H9 (cell line): ENCODE results near the gene SMTNL2. TPM values are rescaled to one million over a fixed set of nuclear protein-coding genes. Genes with fewer than 3 reads are reported as not detected.

Source experiments
- DNase-seq: peaks from one replicate; pipeline ENCODE4 v3.0.0-alpha.2; 2017
- H2AFZ ChIP-seq: one replicate; pipeline ENCODE4 v1.6.1; 2013; ENCODE audit warnings: mild to moderate bottlenecking, low read length, control low read depth, moderate library complexity
- H2AK5ac ChIP-seq: 2 replicates; pipeline ENCODE4 v1.6.1; 2013; ENCODE audit warnings: low read length, control low read depth, mixed read lengths; ENCODE audit not compliant: insufficient read length
- H2BK120ac ChIP-seq: one replicate; pipeline ENCODE4 v1.6.1; 2013; ENCODE audit warnings: low read depth, mild to moderate bottlenecking, low read length, control low read depth, inconsistent platforms; ENCODE audit not compliant: poor library complexity, severe bottlenecking
- H2BK12ac ChIP-seq: 2 replicates; pipeline ENCODE4 v1.6.1; 2013; ENCODE audit warnings: low read length, control low read depth, mixed read lengths, low read depth; ENCODE audit not compliant: insufficient read length
- H2BK15ac ChIP-seq: 2 replicates; pipeline ENCODE4 v1.6.1; 2013; ENCODE audit warnings: low read depth, low read length, control low read depth
- H2BK20ac ChIP-seq: one replicate; pipeline ENCODE4 v1.6.1; 2013; ENCODE audit warnings: low read depth, mild to moderate bottlenecking, low read length, control low read depth, inconsistent platforms; ENCODE audit not compliant: poor library complexity, severe bottlenecking
- H2BK5ac ChIP-seq: 2 replicates; pipeline ENCODE4 v1.6.1; 2013; ENCODE audit warnings: low read length, control low read depth, mixed read lengths; ENCODE audit not compliant: insufficient read length
- H3K14ac ChIP-seq: 2 replicates; pipeline ENCODE4 v1.6.1; 2013; ENCODE audit warnings: low read length, control low read depth; ENCODE audit not compliant: insufficient read depth
- H3K18ac ChIP-seq: 2 replicates; pipeline ENCODE4 v1.6.1; 2013; ENCODE audit warnings: low read depth, mild to moderate bottlenecking, mixed read lengths, low read length, control low read depth; ENCODE audit not compliant: insufficient read length
- H3K23ac ChIP-seq: 2 replicates; pipeline ENCODE4 v1.6.1; 2013; ENCODE audit warnings: low read length, control low read depth, mixed read lengths, low read depth; ENCODE audit not compliant: insufficient read length
- H3K23me2 ChIP-seq: 2 replicates; pipeline ENCODE4 v1.6.1; 2013; ENCODE audit warnings: low read depth, mild to moderate bottlenecking, mixed read lengths, low read length, control low read depth; ENCODE audit not compliant: insufficient read length, poor library complexity, severe bottlenecking
- H3K27ac ChIP-seq: 2 replicates; pipeline ENCODE4 v1.5.1; 2013; ENCODE audit warnings: low read length, control low read depth, mixed read lengths, low read depth; ENCODE audit not compliant: insufficient read length
- H3K27me3 ChIP-seq: 2 replicates; pipeline ENCODE4 v1.6.1; 2013; ENCODE audit warnings: low read length, control low read depth, inconsistent platforms; ENCODE audit not compliant: insufficient read depth
- H3K4ac ChIP-seq: 2 replicates; pipeline ENCODE4 v1.6.1; 2013; ENCODE audit warnings: low read depth, mild to moderate bottlenecking, control low read depth, inconsistent platforms, low read length, moderate library complexity
- H3K4me1 ChIP-seq: 2 replicates; pipeline ENCODE4 v1.6.1; 2013; ENCODE audit warnings: low read length, control low read depth, inconsistent platforms; ENCODE audit not compliant: insufficient read depth
- H3K4me2 ChIP-seq: 2 replicates; pipeline ENCODE4 v1.6.1; 2013; ENCODE audit warnings: low read length, control low read depth, mixed read lengths; ENCODE audit not compliant: insufficient read length, insufficient read depth
- H3K56ac ChIP-seq: 2 replicates; pipeline ENCODE4 v1.6.1; 2013; ENCODE audit warnings: low read depth, mild to moderate bottlenecking, mixed read lengths, low read length, control low read depth; ENCODE audit not compliant: insufficient read length
- H3K79me1 ChIP-seq: 2 replicates; pipeline ENCODE4 v1.6.1; 2013; ENCODE audit warnings: low read depth, mild to moderate bottlenecking, moderate library complexity, low read length, control low read depth, inconsistent platforms; ENCODE audit not compliant: insufficient read depth, poor library complexity, severe bottlenecking
- H3K79me2 ChIP-seq: 2 replicates; pipeline ENCODE4 v1.6.1; 2013; ENCODE audit warnings: low read length, control low read depth, inconsistent platforms; ENCODE audit not compliant: insufficient read depth
- H3K9ac ChIP-seq: 2 replicates; pipeline ENCODE4 v1.6.1; 2013; ENCODE audit warnings: low read length, control low read depth, mixed read lengths; ENCODE audit not compliant: insufficient read length; ENCODE audit errors: extremely low read depth
- H3K9me3 ChIP-seq: one replicate; pipeline ENCODE4 v1.6.1; 2013; ENCODE audit warnings: low read depth, low read length, inconsistent platforms; ENCODE audit not compliant: control insufficient read depth
- H3T11ph ChIP-seq: one replicate; pipeline ENCODE4 v1.6.1; 2013; ENCODE audit warnings: mild to moderate bottlenecking, low read length, control low read depth, inconsistent platforms
- H4K20me1 ChIP-seq: one replicate; pipeline ENCODE4 v1.6.1; 2013; ENCODE audit not compliant: control insufficient read depth, insufficient read length, insufficient read depth
- H4K5ac ChIP-seq: 2 replicates; pipeline ENCODE4 v1.6.1; 2013; ENCODE audit warnings: low read depth, mild to moderate bottlenecking, mixed read lengths, low read length, control low read depth; ENCODE audit not compliant: insufficient read length
- H4K8ac ChIP-seq: replicated peaks from 2 replicates; pipeline ENCODE4 v1.6.1; 2013; ENCODE audit warnings: low read length, control low read depth, mixed read lengths, low read depth; ENCODE audit not compliant: insufficient read length
- H4K91ac ChIP-seq: 2 replicates; pipeline ENCODE4 v1.6.1; 2013; ENCODE audit warnings: low read depth, mild to moderate bottlenecking, moderate library complexity, mixed read lengths, low read length, control low read depth; ENCODE audit not compliant: insufficient read length
- H3K27ac Mint-ChIP-seq, 3 experiments: 2 replicates in 2 of 3; 3 replicates in 1 of 3; pipeline ENCODE4 v1.8.0; 2020 to 2021; ENCODE audit warnings: mixed read lengths in 3 of 3, mild to moderate bottlenecking in 1 of 3, moderate library complexity in 1 of 3
- H3K27me3 Mint-ChIP-seq: 2 replicates; pipeline ENCODE4 v1.8.0; 2021; ENCODE audit warnings: low read depth, mild to moderate bottlenecking, moderate library complexity, mixed read lengths
- H3K36me3 Mint-ChIP-seq, 3 experiments: 2 replicates in 2 of 3; 3 replicates in 1 of 3; pipeline ENCODE4 v1.8.0; 2020 to 2021; ENCODE audit warnings: low read depth in 3 of 3, mixed read lengths in 3 of 3; ENCODE audit not compliant: insufficient read depth in 1 of 3
- H3K4me1 Mint-ChIP-seq, 2 experiments: 2 replicates each; pipeline ENCODE4 v1.8.0; 2020; ENCODE audit warnings: mixed read lengths in 2 of 2
- H3K4me3 Mint-ChIP-seq, 2 experiments: 2 replicates in 1 of 2; 3 replicates in 1 of 2; pipeline ENCODE4 v1.8.0; 2020 to 2021; ENCODE audit warnings: mild to moderate bottlenecking in 2 of 2, mixed read lengths in 2 of 2, moderate library complexity in 1 of 2
- H3K9me3 Mint-ChIP-seq, 2 experiments: 2 replicates in 1 of 2; 3 replicates in 1 of 2; pipeline ENCODE4 v1.8.0; 2020; ENCODE audit warnings: mild to moderate bottlenecking in 2 of 2, mixed read lengths in 2 of 2, moderate library complexity in 1 of 2
- WGBS: extraction: QIAGEN DNeasy Blood & Tissue Kit; methylation state at CpG from one replicate; pipeline ENCODE4 v1.1.7; 2013; ENCODE audit warnings: missing lambda C conversion rate, low lambda C conversion rate, mixed read lengths; ENCODE audit not compliant: insufficient read length; ENCODE audit errors: extremely low coverage; 5-methylcytosine and 5-hydroxymethylcytosine counted together
- total RNA-seq: library from RNA; stranded (reverse); gene quantifications from 2 replicates; pipeline ENCODE4 v1.2.1, GENCODE V29; 2021
- TF ChIP-seq, protein P1 (sequence below): fragments of 200-600 bp; sonication (generic); conservative IDR thresholded peaks from 3 replicates; pipeline ENCODE4 v1.8.0; 2021; ENCODE audit warnings: antibody characterized with exemption, mild to moderate bottlenecking

The SMTNL2 gene
- total RNA-seq, 1 experiment from 2014 or later: 0.77 TPM

DNA sequence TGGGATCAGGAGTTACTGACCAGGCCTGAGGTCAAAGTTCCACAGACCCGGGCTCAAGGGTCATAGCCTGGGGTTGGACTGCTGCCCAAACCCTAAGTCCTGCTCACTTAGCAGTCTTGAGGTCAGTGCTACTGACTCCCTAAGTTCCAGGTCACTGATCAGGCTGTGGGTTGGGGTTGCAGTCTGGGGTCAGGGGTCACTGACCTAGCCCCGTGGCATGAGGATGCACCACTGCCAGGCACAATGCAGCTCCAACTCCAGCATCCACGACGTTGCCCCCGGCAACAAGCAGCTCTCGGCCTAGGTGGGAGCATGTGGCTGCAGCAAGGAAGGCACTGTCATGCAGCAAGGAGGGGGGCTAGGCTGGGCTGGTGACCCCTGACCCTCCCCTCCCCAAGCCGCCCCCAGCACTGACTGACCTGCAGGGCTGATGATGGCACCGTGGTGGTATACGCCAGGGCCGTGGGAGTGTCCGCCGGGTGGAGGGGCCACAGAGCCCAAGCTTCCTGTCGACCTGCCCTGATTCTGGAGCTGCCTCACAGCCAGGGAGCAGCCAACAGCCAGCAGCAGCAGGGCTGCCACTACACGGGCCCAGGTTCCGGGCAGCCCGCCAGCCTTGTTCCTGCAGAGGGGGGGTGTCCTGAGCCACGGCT, 25.1 kb upstream of the SMTNL2 start:
- Histone ChIP-seq H2BK15ac (no peak overlapping the region), H4K8ac (no peak overlapping the region), H2AK5ac (no peak overlapping the region), H3K4me2 (no peak overlapping the region), H2AFZ (no peak overlapping the region), H4K91ac (no peak overlapping the region), H3K27ac (no peak overlapping the region), H2BK20ac (no peak overlapping the region), H3K23ac (no peak overlapping the region), H2BK5ac (no peak overlapping the region), H2BK120ac (no peak overlapping the region), H3K79me1 (no peaks in the 10 kb centered on the region), H3K18ac (no peak overlapping the region), H4K20me1 (no peaks in the 10 kb centered on the region), H3K79me2 (peaks cover 7% of the 10 kb centered on the region; the same call in 1 of the 2 replicates), H3T11ph (no peak overlapping the region), H3K9me3 (no peaks in the 10 kb centered on the region), H2BK12ac (no peak overlapping the region), H3K27me3 (no peaks in the 10 kb centered on the region), H3K4ac (no peak overlapping the region), H3K9ac (no peak overlapping the region), H4K5ac (no peak overlapping the region), H3K56ac (no peak overlapping the region), H3K14ac (no peak overlapping the region), H3K4me1 (peaks cover 4% of the 10 kb centered on the region; the same call in 1 of the 2 replicates), H3K23me2 (peaks cover 8% of the 10 kb centered on the region)
- no peak for DNase-seq
- peaks cover 24 to 33% of the 10 kb centered on the region in 2 experiments for H3K4me1 Mint-ChIP-seq
- H3K36me3 Mint-ChIP-seq: peaks cover under 1 to 9% (median 4%) of the 10 kb centered on the region in 3 experiments; a peak in 5 of 7 replicates
- no peak overlapping the region for H3K4me3 Mint-ChIP-seq
- no peaks in the 10 kb centered on the region for H3K9me3 Mint-ChIP-seq
- H3K27me3 Mint-ChIP-seq: peaks cover 10% of the 10 kb centered on the region; the same call in 1 of the 2 replicates
- WGBS: no CpG with 5 or more reads among the region's 17 CpGs
- TF ChIP-seq, protein P1, sequence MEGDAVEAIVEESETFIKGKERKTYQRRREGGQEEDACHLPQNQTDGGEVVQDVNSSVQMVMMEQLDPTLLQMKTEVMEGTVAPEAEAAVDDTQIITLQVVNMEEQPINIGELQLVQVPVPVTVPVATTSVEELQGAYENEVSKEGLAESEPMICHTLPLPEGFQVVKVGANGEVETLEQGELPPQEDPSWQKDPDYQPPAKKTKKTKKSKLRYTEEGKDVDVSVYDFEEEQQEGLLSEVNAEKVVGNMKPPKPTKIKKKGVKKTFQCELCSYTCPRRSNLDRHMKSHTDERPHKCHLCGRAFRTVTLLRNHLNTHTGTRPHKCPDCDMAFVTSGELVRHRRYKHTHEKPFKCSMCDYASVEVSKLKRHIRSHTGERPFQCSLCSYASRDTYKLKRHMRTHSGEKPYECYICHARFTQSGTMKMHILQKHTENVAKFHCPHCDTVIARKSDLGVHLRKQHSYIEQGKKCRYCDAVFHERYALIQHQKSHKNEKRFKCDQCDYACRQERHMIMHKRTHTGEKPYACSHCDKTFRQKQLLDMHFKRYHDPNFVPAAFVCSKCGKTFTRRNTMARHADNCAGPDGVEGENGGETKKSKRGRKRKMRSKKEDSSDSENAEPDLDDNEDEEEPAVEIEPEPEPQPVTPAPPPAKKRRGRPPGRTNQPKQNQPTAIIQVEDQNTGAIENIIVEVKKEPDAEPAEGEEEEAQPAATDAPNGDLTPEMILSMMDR: no peak
- H3K27ac Mint-ChIP-seq: no peak overlapping the region
